Caki2 (cell line): ENCODE measurements around the gene SPTB. TPM values are rescaled to one million over a fixed set of nuclear protein-coding genes. Genes with fewer than 3 reads are reported as not detected.

Source experiments
- DNase-seq: peaks from one replicate; pipeline ENCODE4 v3.0.0-alpha.2; 2015; ENCODE audit warnings: low read depth
- in situ Hi-C: cut with HindIII; loops from 2 replicates; pipeline ENCODE4 v1.10.0; 2016; ENCODE audit warnings: low sequenced_read_pairs, low pct_unique_long_range_greater_than_20kb, mixed read lengths
- total RNA-seq: library from RNA; depleted of rRNA; stranded (reverse); fragments of >200 nt; shearing (Covaris generic); gene quantifications from 2 replicates; pipeline ENCODE4 v1.2.3, GENCODE V29; 2014; ENCODE audit warnings: low replicate concordance

The SPTB gene
- total RNA-seq, 1 experiment from 2014 or later = 0.17 TPM

DNA sequence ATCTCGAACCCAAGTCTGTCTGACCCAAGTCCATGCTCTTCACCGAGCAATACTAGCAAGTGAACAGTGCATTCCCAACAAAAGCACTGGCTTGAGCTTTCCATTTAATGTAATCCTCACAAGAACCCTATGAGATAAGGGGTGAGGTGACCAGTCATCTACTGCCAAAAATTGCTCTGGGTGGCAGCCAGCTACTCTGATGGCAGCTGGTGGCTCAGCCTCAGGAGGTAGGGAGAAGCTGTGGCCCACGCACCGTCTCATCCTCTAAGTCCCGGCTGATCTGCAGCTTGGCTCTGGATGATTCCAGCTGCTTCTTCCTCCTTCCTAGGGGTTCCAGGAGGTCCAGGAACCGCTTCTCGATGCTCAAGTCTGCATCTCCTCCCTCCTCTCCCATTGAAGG lies 100.2 kb downstream of the SPTB start:
- DNase-seq = no peak
- in situ Hi-C loops = no loop called here

GRCh38 chr14:64778104-64778754 lies 101.5 kb downstream of the SPTB start:
- in situ Hi-C loops = no loop called here
- DNase-seq = no peak

- in situ Hi-C loops = no loop called here
- no peak for DNase-seq
These were observed 102.2 kb downstream of the SPTB start for GRCh38 chr14:64777461-64777860.

DNA sequence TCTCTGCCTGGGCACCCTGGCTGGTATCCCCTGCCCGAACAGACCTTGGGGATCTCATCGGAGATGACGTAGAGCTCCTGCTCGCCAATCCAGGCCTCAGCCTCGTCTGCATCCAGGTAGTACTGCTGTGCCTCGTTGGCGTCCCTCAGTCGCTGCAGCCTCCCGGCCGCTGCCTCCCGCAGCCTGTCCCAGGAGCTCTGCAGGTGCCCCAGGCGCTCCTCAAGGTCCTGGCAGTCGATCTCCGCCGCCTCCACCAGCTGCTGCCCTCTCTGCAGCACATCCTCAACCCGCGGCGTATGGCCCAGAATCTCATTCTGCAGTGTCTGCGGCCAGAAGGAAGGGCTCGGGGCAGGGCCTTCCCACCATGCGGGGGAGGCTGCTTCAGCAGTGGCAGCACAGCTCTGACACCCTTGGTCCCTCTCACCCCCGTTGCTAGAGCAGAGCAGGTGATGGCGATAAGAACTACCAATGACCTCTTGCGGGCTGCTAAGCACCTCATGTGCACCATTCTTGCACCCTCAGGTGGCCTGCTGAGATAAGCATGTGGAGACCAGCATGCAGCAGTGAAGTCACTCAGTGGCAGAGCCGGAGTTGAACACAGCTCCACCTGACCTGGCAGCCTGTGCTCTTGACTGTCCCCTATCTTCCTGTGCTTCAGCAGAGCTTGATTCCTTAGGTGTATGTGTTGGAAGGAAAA lies 104.5 kb downstream of the SPTB start:
- no peak for DNase-seq
- in situ Hi-C loops = no loop called here

GRCh38 chr14:64774272-64774671 lies 105.4 kb downstream of the SPTB start:
- DNase-seq = no peak
- in situ Hi-C loops = no loop called here

DNA sequence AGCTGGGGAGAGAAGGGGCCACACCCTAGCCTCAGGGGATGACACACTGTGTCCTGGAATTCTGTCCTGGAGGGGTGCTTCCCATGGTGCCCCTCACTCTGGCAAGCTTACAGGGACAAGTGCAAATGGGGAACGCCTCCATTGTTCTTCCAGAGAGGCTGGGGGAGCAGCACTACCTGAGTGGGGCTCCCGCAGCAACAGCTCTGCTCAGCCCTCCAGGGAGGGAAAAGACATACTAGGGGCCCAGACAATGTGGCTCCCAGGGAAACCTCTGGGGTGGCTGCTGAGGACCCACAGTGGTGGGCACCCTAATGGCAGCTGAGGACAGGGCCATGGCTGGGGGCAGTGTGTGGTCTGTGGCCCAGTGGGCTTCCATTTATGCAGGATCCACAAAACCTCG lies 106.1 kb downstream of the SPTB start:
- in situ Hi-C loops = no loop called here
- no peak for DNase-seq

GRCh38 chr14:64773046-64773445 lies 106.7 kb downstream of the SPTB start:
- DNase-seq = no peak
- in situ Hi-C loops = no loop called here

GRCh38 chr14:64772397-64772950 lies 107.2 kb downstream of the SPTB start:
- in situ Hi-C loops = no loop called here
- no peak for DNase-seq

DNA sequence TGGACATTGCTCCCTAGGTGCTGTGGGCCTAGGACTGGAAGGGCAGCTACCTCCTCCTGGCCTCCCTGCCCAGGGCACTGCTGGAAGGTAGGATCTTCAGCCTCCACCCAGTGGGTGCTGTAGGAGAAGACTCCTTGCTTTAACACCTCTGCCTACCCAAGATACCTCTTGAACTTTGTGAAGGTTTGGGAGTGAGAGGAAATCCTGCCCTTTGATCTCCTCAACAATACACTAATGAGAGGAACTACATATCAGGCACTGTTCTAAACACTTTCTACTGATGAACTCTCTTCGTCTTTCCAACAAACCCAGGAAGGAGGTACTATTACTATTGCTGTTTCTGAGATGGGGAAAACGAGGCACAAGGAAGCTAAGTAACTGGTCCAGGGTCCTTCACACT lies 108.5 kb downstream of the SPTB start:
- in situ Hi-C loops = no loop called here
- DNase-seq = no peak

GRCh38 chr14:64770751-64771150 lies 109.0 kb downstream of the SPTB start:
- DNase-seq = no peak
- in situ Hi-C loops = no loop called here

DNA sequence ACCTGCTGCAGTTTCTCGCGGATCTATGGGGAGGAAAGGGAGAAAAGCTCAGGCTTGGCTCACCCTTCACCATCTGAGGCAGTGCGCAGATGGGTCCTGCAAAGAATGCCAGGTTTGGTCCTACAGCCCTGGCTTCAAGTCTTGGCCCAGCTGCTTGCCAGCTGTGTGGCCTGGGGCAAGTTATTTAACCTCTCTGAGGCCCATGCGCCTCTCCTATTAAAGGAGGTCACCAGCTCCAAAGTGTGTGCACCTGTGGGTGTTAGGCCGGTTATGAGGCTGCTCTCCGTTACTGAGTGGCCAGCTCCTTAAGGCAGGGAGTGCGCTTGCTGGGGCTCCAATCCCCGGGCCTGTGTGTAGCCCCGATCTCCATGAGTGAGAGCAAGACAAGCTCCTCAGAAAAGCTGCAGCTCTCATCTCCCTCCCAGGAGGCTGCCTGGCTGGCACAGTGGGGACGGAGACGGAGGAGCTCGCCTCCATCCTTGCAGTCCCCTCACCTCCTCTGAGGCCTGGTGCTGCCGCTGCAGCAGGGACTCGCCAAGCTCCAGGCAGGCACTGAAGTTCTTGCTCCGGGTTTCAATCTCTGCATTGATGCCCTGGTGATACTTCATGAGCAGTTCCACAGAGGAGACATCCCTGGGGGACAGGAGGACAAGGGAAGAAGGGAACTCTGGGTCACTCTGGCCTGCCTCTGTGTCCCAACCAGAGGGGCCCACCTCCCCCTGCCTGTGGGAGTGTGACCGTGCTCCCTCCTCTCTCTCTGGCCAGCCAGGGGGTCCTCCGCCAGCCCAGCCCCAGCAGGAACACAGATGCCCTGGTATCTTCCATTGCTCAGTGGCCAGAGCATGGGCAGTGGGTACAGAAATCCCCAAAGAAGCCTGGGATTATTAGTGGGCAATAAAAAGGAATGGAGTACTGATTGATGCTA lies 110.3 kb downstream of the SPTB start:
- in situ Hi-C loops = no loop called here
- DNase-seq = no peak

DNA sequence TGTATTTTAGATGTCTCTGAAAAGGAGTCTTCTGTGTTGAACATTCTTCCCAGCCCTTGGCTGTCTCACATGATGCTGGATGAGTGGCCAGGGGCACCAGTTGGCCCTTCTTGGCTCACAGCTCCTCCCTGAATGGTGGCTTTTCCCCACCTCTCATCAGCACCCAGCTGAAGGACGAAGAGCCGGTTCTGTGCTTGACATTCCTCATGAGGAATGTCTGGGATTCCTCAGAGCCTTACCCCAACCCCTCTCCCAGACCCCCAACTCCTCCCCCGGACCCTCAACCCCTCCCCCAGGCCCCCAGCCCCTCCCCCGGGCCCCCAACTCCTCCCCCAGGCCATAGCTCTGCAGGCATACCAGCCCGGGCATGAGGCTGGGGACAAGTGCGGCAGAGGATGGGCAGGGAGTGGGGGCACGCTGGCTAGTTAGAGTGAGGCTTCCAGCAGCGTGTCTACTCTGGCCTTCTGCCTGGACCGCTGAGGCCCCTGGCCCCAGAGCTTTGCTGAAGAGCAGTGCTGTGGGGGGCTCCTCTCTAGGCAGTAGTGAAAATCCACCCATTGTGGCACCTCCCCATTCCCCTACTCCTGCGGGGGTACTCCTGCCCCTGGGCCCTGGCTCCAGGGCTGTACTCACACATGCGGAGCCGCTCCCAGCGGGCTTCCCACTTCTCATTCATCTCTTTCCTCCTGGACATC lies 111.2 kb downstream of the SPTB start:
- in situ Hi-C loops = no loop called here
- no peak for DNase-seq

GRCh38 chr14:64767215-64767964 lies 112.3 kb downstream of the SPTB start:
- in situ Hi-C loops = no loop called here
- no peak for DNase-seq

GRCh38 chr14:64766430-64767151 lies 113.1 kb downstream of the SPTB start:
- no peak for DNase-seq
- in situ Hi-C loops = no loop called here

GRCh38 chr14:64765740-64766302 lies 113.9 kb downstream of the SPTB start:
- DNase-seq = no peak
- in situ Hi-C loops = no loop called here

DNA sequence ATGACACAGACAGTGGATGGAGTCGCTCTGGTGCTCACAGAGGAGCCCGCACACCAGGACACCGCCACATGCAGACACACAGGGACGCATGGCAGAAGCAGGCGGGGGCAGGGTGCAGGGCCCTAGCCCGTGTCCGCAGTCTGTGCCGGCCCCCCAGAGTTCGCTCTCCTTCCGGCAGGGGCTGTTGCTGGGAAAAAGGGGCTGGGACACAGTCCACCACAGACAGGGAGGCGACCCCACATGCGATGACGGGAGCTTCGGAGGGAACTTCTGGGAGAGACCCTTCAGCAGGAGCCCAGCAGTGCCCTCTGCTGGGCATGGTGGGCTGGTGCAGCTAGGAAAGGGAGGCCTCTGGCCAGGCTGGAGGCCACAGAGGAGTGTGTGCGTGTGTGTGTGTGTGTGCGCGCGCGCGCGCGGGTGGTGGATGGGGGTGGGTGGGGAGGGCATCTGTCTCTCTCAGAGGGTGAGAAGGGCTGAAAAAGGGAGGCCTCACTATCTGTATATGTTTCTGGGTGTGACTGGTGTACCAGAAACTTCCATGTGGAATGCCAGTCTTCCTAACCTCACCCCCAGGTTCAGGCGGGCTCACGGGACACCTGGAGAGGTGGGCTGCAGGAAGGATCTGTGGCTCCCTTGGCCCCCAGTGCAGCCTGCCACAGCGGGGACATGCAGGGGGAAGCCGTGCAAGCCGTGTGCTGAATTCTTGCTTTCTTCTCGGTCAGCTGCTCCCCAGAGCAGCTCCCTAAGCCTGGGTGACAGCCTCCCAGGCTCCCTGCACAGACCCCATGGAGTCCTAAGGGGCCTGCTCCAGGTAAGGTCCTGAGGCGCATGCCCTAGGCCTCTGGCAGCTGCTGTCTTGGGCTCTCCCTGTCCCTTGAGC lies 114.8 kb downstream of the SPTB start:
- in situ Hi-C loops = no loop called here
- peak; percentile 71 for DNase-seq
